HG02571 (cell line): ENCODE data around the gene ANXA2.

ENCODE experiments used
- ATAC-seq: cut with Tn5 transposase; IDR thresholded peaks from one replicate; pipeline ENCODE4 v1.9.1; 2021; ENCODE audit warnings: mild to moderate bottlenecking, moderate library complexity; ENCODE audit not compliant: unreplicated experiment

The ANXA2 gene

GRCh38 chr15:60315878-60316277 lies 81.9 kb downstream of the ANXA2 start:
- no peak for ATAC-seq

GRCh38 chr15:60313906-60314305 lies 83.9 kb downstream of the ANXA2 start:
- ATAC-seq = no peak

- no peak for ATAC-seq
Observed at GRCh38 chr15:60307034-60307433, 90.8 kb downstream of the ANXA2 start.

- no peak for ATAC-seq
Observed at GRCh38 chr15:60301024-60301423, 96.8 kb downstream of the ANXA2 start.

- no peak for ATAC-seq
Observed at GRCh38 chr15:60299452-60300047, 98.2 kb downstream of the ANXA2 start.
